DOHH2 (cell line): ENCODE results near the gene HMX2.

Source experiments
- H3F3A ChIP-seq: fragments of 200-600 bp; sonication (generic), shearing (Covaris generic); 2 replicates; pipeline ENCODE4 v1.6.0; 2016; ENCODE audit warnings: antibody characterized with exemption, mild to moderate bottlenecking; ENCODE audit not compliant: control insufficient read depth, insufficient read depth
- H3K27ac ChIP-seq: fragments of 200-600 bp; sonication (generic); 2 replicates; pipeline ENCODE4 v1.5.1; 2014; ENCODE audit warnings: low read depth, mild to moderate bottlenecking, low read length, moderate library complexity
- H3K27me3 ChIP-seq: fragments of 200-600 bp; sonication (generic); 2 replicates; pipeline ENCODE4 v1.6.1; 2014; ENCODE audit warnings: mild to moderate bottlenecking, low read length, mixed read lengths; ENCODE audit not compliant: control insufficient read depth
- H3K36me3 ChIP-seq: fragments of 200-600 bp; sonication (generic); 2 replicates; pipeline ENCODE4 v1.6.1; 2014; ENCODE audit warnings: mild to moderate bottlenecking, low read length, moderate library complexity, mixed read lengths; ENCODE audit not compliant: control insufficient read depth
- H3K4me1 ChIP-seq: fragments of 200-600 bp; sonication (generic); 2 replicates; pipeline ENCODE4 v1.6.1; 2014; ENCODE audit warnings: mild to moderate bottlenecking, low read length, mixed read lengths; ENCODE audit not compliant: control insufficient read depth
- H3K4me2 ChIP-seq: fragments of 200-600 bp; sonication (generic); 2 replicates; pipeline ENCODE4 v1.6.0; 2014; ENCODE audit warnings: mild to moderate bottlenecking, low read length, moderate library complexity
- H3K4me3 ChIP-seq: fragments of 200-600 bp; sonication (generic); 2 replicates; pipeline ENCODE4 v1.5.1; 2014; ENCODE audit warnings: mild to moderate bottlenecking, low read length, mixed read lengths
- H3K79me2 ChIP-seq: fragments of 200-600 bp; sonication (generic); 2 replicates; pipeline ENCODE4 v1.6.1; 2014; ENCODE audit warnings: mild to moderate bottlenecking, low read length, mixed read lengths; ENCODE audit not compliant: control insufficient read depth
- H3K9me2 ChIP-seq: fragments of 200-600 bp; sonication (generic); replicated peaks from 2 replicates; pipeline ENCODE4 v1.6.1; 2014; ENCODE audit warnings: mild to moderate bottlenecking, low read length, mixed read lengths; ENCODE audit not compliant: control insufficient read depth
- H3K9me3 ChIP-seq: fragments of 200-600 bp; sonication (generic); 2 replicates; pipeline ENCODE4 v1.6.1; 2014; ENCODE audit warnings: antibody characterized with exemption, low read length, mixed read lengths; ENCODE audit not compliant: control insufficient read depth, insufficient read depth
- H4K20me1 ChIP-seq: fragments of 200-600 bp; sonication (generic); 2 replicates; pipeline ENCODE4 v1.6.0; 2014; ENCODE audit warnings: low read depth, mild to moderate bottlenecking, antibody characterized with exemption, low read length, moderate library complexity; ENCODE audit not compliant: control insufficient read depth, insufficient read depth
- EZH2phosphoT487 ChIP-seq: fragments of 200-600 bp; sonication (generic); IDR thresholded peaks from 2 replicates; pipeline ENCODE4 v1.6.1; 2017; ENCODE audit warnings: borderline replicate concordance, mild to moderate bottlenecking, antibody characterized with exemption, low read length, moderate library complexity, mixed read lengths
- TF ChIP-seq, protein P1 (sequence below): fragments of 200-600 bp; sonication (generic); IDR thresholded peaks from one replicate; pipeline ENCODE4 v1.5.1; 2014; ENCODE audit warnings: antibody characterized with exemption, mild to moderate bottlenecking, low read depth, low read length; ENCODE audit not compliant: poor library complexity, severe bottlenecking

HMX2 gene

DNA sequence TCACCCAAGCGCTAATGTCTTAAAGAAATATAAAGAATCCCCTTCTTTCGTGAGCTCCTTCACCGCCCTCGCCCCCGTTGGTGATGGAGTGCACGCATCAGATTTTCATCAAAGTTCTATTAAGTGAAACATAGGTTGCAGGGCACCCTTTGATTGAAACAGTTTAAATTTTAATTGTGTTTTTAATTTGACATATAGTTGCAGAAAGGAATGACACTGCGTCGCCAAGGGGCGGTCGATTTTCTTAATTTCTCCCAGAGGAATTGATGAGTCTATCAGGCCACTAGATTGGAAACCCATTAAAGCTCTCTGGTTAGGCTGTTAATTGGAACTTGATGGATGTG is 4.1 kb upstream of the HMX2 start:
- Histone ChIP-seq H3K27me3 (peaks cover 51% of the 10 kb centered on the region), H3F3A (no peaks in the 10 kb centered on the region), H3K4me2 (no peak overlapping the region), H3K36me3 (no peaks in the 10 kb centered on the region), H3K27ac (no peak overlapping the region), H3K4me3 (no peak overlapping the region), H3K9me2 (no peaks in the 10 kb centered on the region), H4K20me1 (no peaks in the 10 kb centered on the region), H3K4me1 (no peaks in the 10 kb centered on the region), H3K9me3 (no peaks in the 10 kb centered on the region), H3K79me2 (no peaks in the 10 kb centered on the region)
- TF ChIP-seq, protein P1, sequence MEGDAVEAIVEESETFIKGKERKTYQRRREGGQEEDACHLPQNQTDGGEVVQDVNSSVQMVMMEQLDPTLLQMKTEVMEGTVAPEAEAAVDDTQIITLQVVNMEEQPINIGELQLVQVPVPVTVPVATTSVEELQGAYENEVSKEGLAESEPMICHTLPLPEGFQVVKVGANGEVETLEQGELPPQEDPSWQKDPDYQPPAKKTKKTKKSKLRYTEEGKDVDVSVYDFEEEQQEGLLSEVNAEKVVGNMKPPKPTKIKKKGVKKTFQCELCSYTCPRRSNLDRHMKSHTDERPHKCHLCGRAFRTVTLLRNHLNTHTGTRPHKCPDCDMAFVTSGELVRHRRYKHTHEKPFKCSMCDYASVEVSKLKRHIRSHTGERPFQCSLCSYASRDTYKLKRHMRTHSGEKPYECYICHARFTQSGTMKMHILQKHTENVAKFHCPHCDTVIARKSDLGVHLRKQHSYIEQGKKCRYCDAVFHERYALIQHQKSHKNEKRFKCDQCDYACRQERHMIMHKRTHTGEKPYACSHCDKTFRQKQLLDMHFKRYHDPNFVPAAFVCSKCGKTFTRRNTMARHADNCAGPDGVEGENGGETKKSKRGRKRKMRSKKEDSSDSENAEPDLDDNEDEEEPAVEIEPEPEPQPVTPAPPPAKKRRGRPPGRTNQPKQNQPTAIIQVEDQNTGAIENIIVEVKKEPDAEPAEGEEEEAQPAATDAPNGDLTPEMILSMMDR, result no peak
- TF ChIP-seq EZH2phosphoT487, result no peak

DNA sequence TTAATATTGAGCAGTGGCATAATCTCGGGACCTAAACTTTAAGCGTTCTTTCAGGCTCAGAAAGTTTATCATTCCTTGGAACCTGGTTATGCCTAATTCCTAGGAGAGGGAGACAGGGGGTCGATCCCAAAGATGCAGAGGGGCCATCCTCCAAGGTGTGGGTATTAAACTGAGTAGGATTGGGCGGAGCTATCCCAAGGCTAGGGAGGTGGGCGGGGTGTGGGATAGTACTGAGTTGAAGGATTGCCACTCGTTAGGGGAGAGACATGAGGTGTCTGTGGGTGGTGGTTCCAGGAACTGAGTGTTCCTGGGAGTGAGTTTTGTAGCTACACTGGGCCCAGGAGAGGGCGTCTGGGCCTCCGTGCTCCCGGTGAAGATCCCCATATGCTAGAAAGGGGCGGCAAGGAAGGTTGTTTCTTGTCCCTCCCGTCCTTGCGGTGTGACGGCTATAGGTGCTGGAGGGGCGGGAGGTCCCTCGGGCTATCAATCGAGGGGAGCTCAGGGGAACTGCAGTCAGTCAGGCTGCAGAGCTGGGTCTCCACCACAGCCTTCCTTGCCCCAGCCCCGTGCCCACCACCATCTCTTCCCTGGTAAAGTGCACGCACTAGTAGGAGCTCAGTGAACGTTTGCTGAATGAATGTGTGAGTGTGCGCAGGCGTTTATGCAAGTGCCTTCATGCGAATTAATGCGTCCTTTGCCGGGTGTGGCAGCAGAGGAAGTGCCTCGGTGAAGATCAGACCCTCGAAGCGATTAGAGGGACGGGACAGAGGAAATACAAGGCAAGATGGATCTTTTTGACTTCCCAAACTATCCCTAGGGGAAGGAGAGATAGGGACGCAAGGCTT is 3.0 kb upstream of the HMX2 start:
- H3K4me3 ChIP-seq, result no peak overlapping the region
- no peaks in the 10 kb centered on the region for H3K4me1 ChIP-seq

DNA sequence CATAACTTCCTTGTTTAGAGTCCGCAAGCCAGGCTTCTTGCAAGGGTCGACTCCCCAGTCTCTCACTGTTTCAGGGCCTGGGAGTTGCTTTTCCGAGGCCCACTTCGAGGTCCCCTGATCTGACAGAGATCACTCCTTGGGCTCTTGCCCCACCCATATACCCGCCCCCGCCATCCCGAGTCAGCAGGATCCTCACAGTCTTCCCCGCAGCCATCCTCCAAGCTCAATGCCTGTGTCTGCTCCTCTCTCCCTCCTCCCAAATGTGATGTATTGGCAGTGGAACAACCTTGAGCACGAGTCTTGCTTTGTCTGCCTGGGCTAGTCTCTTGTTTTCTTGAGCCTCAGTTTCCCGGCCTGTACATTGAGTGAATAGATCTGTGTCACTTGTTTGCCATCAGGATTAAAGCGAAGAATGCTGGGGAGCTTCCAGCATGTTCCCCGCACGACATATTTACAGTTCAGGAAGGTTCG is 2.4 kb upstream of the HMX2 start:
- no peaks in the 10 kb centered on the region for H4K20me1 ChIP-seq

More for the DNA sequence above, 3.0 kb upstream of the HMX2 start:
- no peaks in the 10 kb centered on the region for H3F3A ChIP-seq
- H3K79me2 ChIP-seq, result no peaks in the 10 kb centered on the region
- H3K9me2 ChIP-seq, result no peaks in the 10 kb centered on the region
- H3K4me2 ChIP-seq, result no peak overlapping the region
- no peak overlapping the region for H3K27ac ChIP-seq
- peaks cover 53% of the 10 kb centered on the region for H3K27me3 ChIP-seq
- no peaks in the 10 kb centered on the region for H4K20me1 ChIP-seq
- H3K36me3 ChIP-seq, result no peaks in the 10 kb centered on the region
- no peaks in the 10 kb centered on the region for H3K9me3 ChIP-seq
- TF ChIP-seq, protein P1, result peak; percentile 15
- no peak for TF ChIP-seq EZH2phosphoT487

More for the DNA sequence above, 2.4 kb upstream of the HMX2 start:
- TF ChIP-seq, protein P1, result no peak
- no peak for TF ChIP-seq EZH2phosphoT487
- Histone ChIP-seq H3K79me2 (no peaks in the 10 kb centered on the region), H3F3A (no peaks in the 10 kb centered on the region), H3K4me1 (no peaks in the 10 kb centered on the region; the same call in 1 of the 2 replicates), H3K4me3 (no peak overlapping the region), H3K27ac (no peak overlapping the region), H3K9me2 (no peaks in the 10 kb centered on the region), H3K36me3 (no peaks in the 10 kb centered on the region), H3K9me3 (no peaks in the 10 kb centered on the region), H3K27me3 (peaks cover 57% of the 10 kb centered on the region), H3K4me2 (no peak overlapping the region)
